Neural cell (in vitro differentiated cells): ENCODE results near the gene THTPA.

Experiments used
- CTCF ChIP-seq: fragments of 450-650 bp; IDR thresholded peaks from 2 replicates; pipeline ENCODE4 v1.5.1; 2014; ENCODE audit warnings: antibody characterized with exemption, mild to moderate bottlenecking, moderate library complexity; ENCODE audit not compliant: poor library complexity, severe bottlenecking
- EP300 ChIP-seq: fragments of 450-650 bp; conservative IDR thresholded peaks from 2 replicates; pipeline ENCODE4 v1.6.1; 2014; ENCODE audit warnings: antibody characterized with exemption, mild to moderate bottlenecking, moderate library complexity; ENCODE audit not compliant: poor library complexity, severe bottlenecking
- EZH2 ChIP-seq: fragments of 200-600, 300-800 bp; shearing (Covaris generic), sonication (generic); IDR thresholded peaks from 2 replicates; pipeline ENCODE4 v1.6.1; 2014; ENCODE audit warnings: antibody characterized with exemption, low read length, borderline replicate concordance, mild to moderate bottlenecking; ENCODE audit not compliant: insufficient read depth, poor library complexity, severe bottlenecking
- MXI1 ChIP-seq: fragments of 450-650 bp; conservative IDR thresholded peaks from 2 replicates; pipeline ENCODE4 v1.6.1; 2014; ENCODE audit warnings: antibody characterized with exemption, mild to moderate bottlenecking; ENCODE audit not compliant: poor library complexity, severe bottlenecking
- POLR2AphosphoS5 ChIP-seq: IDR thresholded peaks from 2 replicates; pipeline ENCODE4 v1.6.1; 2012
- REST ChIP-seq: IDR thresholded peaks from 2 replicates; pipeline ENCODE4 v1.6.1; 2012; ENCODE audit warnings: borderline replicate concordance
- SMC3 ChIP-seq: fragments of 450-650 bp; conservative IDR thresholded peaks from 2 replicates; pipeline ENCODE4 v1.6.1; 2014; ENCODE audit warnings: antibody characterized with exemption, mild to moderate bottlenecking, moderate library complexity; ENCODE audit not compliant: poor library complexity

- no peak for TF ChIP-seq POLR2AphosphoS5
- no peak for TF ChIP-seq MXI1
- no peak for TF ChIP-seq SMC3
- TF ChIP-seq REST = no peak
- no peak for TF ChIP-seq CTCF
- no peak for TF ChIP-seq EZH2
- no peak for TF ChIP-seq EP300
Measured at GRCh38 chr14:23547924-23548323, 8.1 kb upstream of the THTPA start.
